Measurements from ENCODE around the gene PPP1R18.

- TF ChIP-seq POLR2A (IDR thresholded peaks at IDR 0.05) (no peak), CTCF (IDR thresholded peaks at IDR 0.05) (peak; percentile 54 to 77 (median 64))
Measured at GRCh38 chr6:30721198-30722024, 35.0 kb upstream of the PPP1R18 start.
